GM12865 (cell line): Measurements from ENCODE around the gene SWAP70.

Experiments
- DNase-seq: peaks from one replicate; pipeline ENCODE4 v3.0.0; 2010; ENCODE audit warnings: low read depth
- H3K4me3 ChIP-seq: 2 replicates; pipeline ENCODE4 v1.5.1; 2011; ENCODE audit warnings: mild to moderate bottlenecking, low read depth, low read length, control low read depth
- CTCF ChIP-seq: IDR thresholded peaks from 2 replicates; pipeline ENCODE4 v1.5.1; 2011; ENCODE audit warnings: low read length, control low read depth, low read depth, inconsistent platforms; ENCODE audit not compliant: insufficient read depth; ENCODE audit errors: missing control alignments

The SWAP70 gene

DNA sequence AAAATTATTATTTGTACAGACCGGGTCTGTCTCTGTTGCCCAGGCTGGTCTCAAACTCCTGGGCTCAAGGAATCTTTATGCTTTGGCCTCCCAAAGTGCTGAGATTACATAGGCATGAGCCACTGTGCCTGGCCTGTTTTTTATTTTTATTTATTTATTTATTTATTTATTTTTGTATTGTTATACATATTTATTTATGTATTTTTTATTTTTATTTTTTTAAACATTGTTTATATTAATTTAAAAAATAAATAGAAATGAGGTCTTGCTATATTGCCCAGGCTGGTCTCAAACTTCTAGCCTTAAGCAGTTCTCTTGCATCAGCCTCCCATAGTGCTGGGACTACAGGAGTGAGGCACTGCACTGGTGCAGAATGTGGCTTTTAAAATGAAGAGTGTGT, 47.0 kb downstream of the SWAP70 start:
- no peak for TF ChIP-seq CTCF
- no peak overlapping the region for H3K4me3 ChIP-seq

DNA sequence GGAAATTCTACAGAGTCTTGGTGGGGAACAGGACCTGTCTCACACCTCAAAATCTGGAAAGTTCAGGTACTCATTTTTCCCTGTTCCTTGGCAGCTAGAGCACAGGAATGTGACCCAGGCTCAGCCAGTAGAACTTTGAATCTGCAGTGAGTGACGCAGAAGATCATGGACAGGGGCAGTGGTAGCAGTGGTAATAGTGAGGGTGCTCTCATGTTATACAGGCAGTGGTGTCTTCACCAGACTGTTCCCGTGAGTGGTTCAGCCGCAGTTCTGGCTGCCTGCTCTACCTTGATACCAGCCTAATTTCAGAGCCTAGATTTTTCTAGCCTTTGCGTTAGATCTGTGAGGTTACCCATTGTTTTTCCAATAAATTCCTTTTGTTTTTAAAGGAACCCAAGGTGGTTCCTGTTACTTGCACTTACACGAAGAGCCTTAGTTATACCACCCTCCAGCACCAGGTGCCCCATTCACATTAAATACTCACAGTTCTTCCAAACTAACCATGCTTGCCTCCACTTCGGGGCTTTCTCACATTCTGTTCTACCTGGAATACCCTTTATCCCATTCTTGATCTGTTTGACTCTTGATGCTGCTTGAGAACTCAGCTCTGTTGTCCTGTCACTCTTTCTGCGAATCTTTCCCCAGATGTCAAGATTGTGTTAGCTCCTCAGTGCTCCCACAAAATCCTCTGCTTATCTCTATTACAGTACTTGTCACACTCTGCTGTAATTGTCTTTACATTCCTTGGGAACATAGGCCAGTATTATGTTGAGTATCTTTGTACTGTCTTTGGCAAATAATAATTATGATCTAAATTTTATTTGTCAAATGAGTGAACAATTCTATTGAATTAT, 47.8 kb downstream of the SWAP70 start:
- H3K4me3 ChIP-seq, result no peak overlapping the region
- no peak for TF ChIP-seq CTCF
- no peak for DNase-seq

More for the DNA sequence above, 47.0 kb downstream of the SWAP70 start:
- no peak for DNase-seq

DNA sequence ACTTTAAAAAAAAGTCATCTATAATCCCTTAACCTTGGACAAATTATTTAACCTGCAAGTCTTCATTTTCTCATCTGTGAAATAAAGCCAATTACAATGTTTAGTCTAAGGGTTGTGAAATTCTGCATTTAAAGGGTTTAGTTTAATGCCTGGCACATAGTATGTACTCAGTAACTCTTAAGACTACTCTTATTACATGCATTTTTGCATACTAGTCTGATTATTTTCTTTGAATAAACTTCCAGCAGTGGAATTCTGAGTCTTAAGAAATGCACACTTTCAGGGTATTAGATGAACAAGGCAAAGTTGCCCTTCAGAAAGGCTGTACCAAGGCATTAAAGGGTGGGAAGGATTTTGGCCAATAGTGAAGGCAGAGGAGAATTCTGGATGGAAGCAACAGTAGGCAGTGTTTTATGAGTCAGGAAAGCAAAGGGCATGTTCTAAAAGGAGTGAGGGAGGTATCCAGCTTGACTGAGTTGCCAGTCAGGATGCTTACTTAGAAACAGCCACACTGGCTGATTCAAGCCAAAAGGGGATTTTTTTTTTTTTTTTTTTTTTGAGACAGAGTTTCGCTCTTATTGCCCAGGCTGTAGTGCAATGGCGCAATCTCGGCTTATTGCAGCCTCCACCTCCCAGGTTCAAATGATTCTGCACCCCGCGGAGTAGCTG, 50.5 kb downstream of the SWAP70 start:
- no peak for TF ChIP-seq CTCF
- H3K4me3 ChIP-seq, result no peak overlapping the region
- DNase-seq, result no peak

DNA sequence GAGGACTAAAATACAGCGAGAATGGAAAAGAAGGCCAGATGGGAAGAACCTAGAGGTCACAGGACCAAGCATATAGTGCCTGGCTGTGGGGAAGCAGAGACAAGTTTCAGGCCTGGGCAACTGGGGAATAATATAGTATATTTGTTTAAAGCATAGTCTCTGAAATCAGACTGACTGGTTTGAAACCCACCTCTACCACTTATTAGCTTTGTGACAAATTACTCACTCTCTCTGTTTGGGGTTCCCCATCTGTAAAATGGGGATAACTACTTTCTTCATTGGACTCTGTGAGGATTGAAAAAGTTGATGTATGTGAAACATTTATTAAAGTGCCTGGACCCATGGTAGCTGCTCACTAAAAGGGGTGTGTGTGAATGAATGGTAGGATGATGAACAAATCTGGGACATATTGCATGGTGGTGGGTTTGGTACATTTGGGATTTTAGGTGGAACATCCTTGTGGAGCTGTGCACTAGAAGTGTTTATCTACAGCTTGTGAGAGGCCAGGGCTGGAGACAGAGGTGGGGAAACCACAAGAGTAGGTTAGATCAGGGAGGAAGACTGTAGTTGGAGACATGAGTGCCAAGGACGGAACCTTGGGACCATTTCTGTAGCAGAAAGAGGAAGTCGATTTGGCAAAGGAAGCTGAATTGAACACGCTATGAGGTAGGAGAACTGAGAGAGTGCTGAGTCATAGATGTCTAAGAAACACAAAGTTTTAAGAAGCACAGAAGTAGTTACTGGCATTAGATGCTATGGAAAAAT, 52.6 kb downstream of the SWAP70 start:
- DNase-seq, result peak; percentile 89
- H3K4me3 ChIP-seq, result no peak overlapping the region
- TF ChIP-seq CTCF, result no peak

DNA sequence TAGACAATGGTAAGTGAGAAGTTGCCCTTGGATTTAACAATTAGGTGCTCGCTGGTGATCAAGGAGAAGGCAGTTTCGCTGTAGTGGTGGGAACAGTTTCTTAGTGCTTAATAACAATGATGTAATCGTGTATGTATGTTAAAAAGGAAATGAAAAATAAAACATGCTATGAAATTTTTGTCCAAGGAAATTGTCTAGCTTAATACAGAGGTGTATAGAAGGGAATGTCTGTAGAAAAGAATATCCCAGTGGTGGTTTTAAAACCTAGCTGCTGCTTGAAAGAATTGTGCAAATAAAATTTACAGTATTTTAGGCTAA, 53.1 kb downstream of the SWAP70 start:
- H3K4me3 ChIP-seq, result no peak overlapping the region
- no peak for TF ChIP-seq CTCF
- no peak for DNase-seq

DNA sequence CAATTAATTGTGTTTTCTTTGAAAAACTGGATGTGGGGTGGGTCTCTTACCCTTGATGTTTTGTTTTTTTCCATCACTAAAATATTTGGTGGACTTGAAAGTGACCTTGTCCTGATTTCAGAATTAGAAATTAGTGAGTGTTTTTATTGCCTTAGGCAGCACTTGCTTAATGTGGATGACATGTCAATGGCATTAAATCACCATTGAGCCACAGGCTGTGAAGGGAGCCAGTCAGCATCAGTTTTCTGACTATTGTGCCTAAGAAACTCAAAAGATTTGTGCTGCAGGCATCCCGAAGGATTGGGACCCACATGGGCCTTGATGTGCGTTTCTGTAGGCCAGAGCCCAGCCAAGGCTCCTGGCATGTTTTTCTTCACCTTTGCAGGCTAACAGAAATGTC, 53.8 kb downstream of the SWAP70 start:
- H3K4me3 ChIP-seq, result no peak overlapping the region
- TF ChIP-seq CTCF, result no peak
- no peak for DNase-seq
